Breast epithelium (tissue), 3 donors: Measurements from ENCODE around the gene KRTAP4-16.

Experiments
- POLR2A ChIP-seq: fragments of 450-650 bp; IDR thresholded peaks from one replicate; pipeline ENCODE4 v1.6.1; 2016; ENCODE audit warnings: antibody characterized with exemption, mild to moderate bottlenecking, moderate library complexity
- TF ChIP-seq, protein P1 (sequence below), 3 donors: fragments of 450-650 bp; IDR thresholded peaks; one replicate each; pipeline ENCODE4 v1.5.1; 2016 to 2017; ENCODE audit warnings: antibody characterized with exemption in 3 of 3, mild to moderate bottlenecking in 3 of 3, moderate library complexity in 3 of 3

DNA sequence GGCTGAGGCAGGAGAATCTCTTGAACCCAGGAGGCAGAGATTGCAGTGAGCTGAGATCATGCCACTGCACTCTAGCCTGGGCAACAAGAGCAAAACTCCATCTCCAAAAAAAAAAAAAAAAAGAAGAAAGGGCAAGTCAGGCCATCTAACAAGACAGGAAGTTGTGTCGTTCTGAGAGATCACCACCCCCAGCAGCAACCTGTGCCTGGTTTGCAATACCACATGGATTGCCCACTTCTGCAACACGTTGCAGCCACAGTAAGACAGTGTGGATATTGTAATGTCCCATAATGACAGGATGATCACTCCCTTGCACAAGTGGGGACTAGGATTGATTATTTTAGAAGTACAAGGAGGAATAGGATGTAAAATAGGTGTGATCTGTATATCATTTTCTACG lies 33.0 kb downstream of the KRTAP4-16 start:
- TF ChIP-seq POLR2A, result no peak
- TF ChIP-seq, protein P1, sequence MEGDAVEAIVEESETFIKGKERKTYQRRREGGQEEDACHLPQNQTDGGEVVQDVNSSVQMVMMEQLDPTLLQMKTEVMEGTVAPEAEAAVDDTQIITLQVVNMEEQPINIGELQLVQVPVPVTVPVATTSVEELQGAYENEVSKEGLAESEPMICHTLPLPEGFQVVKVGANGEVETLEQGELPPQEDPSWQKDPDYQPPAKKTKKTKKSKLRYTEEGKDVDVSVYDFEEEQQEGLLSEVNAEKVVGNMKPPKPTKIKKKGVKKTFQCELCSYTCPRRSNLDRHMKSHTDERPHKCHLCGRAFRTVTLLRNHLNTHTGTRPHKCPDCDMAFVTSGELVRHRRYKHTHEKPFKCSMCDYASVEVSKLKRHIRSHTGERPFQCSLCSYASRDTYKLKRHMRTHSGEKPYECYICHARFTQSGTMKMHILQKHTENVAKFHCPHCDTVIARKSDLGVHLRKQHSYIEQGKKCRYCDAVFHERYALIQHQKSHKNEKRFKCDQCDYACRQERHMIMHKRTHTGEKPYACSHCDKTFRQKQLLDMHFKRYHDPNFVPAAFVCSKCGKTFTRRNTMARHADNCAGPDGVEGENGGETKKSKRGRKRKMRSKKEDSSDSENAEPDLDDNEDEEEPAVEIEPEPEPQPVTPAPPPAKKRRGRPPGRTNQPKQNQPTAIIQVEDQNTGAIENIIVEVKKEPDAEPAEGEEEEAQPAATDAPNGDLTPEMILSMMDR (IDR thresholded peaks at IDR 0.05), result no peak
